Measurements from ENCODE around the gene ZNF639. TPM values are rescaled to one million over a fixed set of nuclear protein-coding genes. Genes with fewer than 3 reads are reported as not detected.

Gene ZNF639
- total RNA-seq, 1 experiment from 2014 or later = 44.1 TPM

GRCh38 chr3:179279837-179280236 is 43.0 kb upstream of the ZNF639 start:
- Mint-ChIP-seq H3K4me3 (no peak overlapping the region), H3K27me3 (ENCODE audit: low read depth) (no peaks in the 10 kb centered on the region), H3K27ac (no peak overlapping the region), H3K4me1 (peaks cover 5 to 7% of the 10 kb centered on the region in 2 experiments), H3K9me3 (no peaks in the 10 kb centered on the region), H3K36me3 (ENCODE audit: insufficient read depth in 1 of 3, low read depth in 3 of 3) (no peaks in the 10 kb centered on the region)
- no peak overlapping the region for H3K27ac ChIP-seq (ENCODE audit: insufficient read length, low read depth, low read length)
- no peak overlapping the region for H2AK5ac ChIP-seq (ENCODE audit: insufficient read length, low read length)
- no peaks in the 10 kb centered on the region for H4K20me1 ChIP-seq (ENCODE audit: control insufficient read depth, insufficient read depth, insufficient read length)
- no peak overlapping the region for H4K91ac ChIP-seq (ENCODE audit: insufficient read length, low read depth, low read length)
- no peak overlapping the region for H3K9ac ChIP-seq (ENCODE audit: extremely low read depth, insufficient read length, low read length)
- TF ChIP-seq CTCF (conservative IDR thresholded peaks at IDR 0.05) = no peak
- H2AFZ ChIP-seq (ENCODE audit: low read length) = no peak overlapping the region
- no peak overlapping the region for H2BK15ac ChIP-seq (ENCODE audit: low read depth, low read length)
- H2BK120ac ChIP-seq (ENCODE audit: low read depth, low read length, poor library complexity, severe bottlenecking) = no peak overlapping the region
- H3K79me1 ChIP-seq (ENCODE audit: insufficient read depth, low read depth, low read length, poor library complexity, severe bottlenecking) = no peaks in the 10 kb centered on the region
- no peak overlapping the region for H3T11ph ChIP-seq (ENCODE audit: low read length)
- H3K56ac ChIP-seq (ENCODE audit: insufficient read length, low read depth, low read length) = no peak overlapping the region
- no peak overlapping the region for H3K4ac ChIP-seq (ENCODE audit: low read depth, low read length)
- no peak overlapping the region for H3K4me2 ChIP-seq (ENCODE audit: insufficient read depth, insufficient read length, low read length)
- no peak overlapping the region for H3K14ac ChIP-seq (ENCODE audit: insufficient read depth, low read length)
- no peaks in the 10 kb centered on the region for H3K9me3 ChIP-seq (ENCODE audit: control insufficient read depth, low read depth, low read length)
- no peak for DNase-seq
- no peaks in the 10 kb centered on the region for H3K79me2 ChIP-seq (ENCODE audit: insufficient read depth, low read length)
- H2BK12ac ChIP-seq (ENCODE audit: insufficient read length, low read depth, low read length) = no peak overlapping the region
- WGBS (ENCODE audit: extremely low coverage, insufficient read length, low lambda C conversion rate) = no CpG with 5 or more reads among the region's 1 CpG
- H4K5ac ChIP-seq (ENCODE audit: insufficient read length, low read depth, low read length) = no peak overlapping the region
- H3K23ac ChIP-seq (ENCODE audit: insufficient read length, low read depth, low read length) = no peak overlapping the region
- H3K27me3 ChIP-seq (ENCODE audit: insufficient read depth, low read length) = no peaks in the 10 kb centered on the region
- no peak overlapping the region for H2BK20ac ChIP-seq (ENCODE audit: low read depth, low read length, poor library complexity, severe bottlenecking)
- H3K18ac ChIP-seq (ENCODE audit: insufficient read length, low read depth, low read length) = no peak overlapping the region
- no peaks in the 10 kb centered on the region for H3K23me2 ChIP-seq (ENCODE audit: insufficient read length, low read depth, low read length, poor library complexity, severe bottlenecking)
- H2BK5ac ChIP-seq (ENCODE audit: insufficient read length, low read length) = no peak overlapping the region
- no peaks in the 10 kb centered on the region; the same call in 1 of the 2 replicates for H3K4me1 ChIP-seq (ENCODE audit: insufficient read depth, low read length)
- no peak overlapping the region for H4K8ac ChIP-seq (replicated peaks; ENCODE audit: insufficient read length, low read depth, low read length)
